IPS-15b (cell line): ENCODE data around the gene FST.

Experiments used
- H3K27me3 ChIP-seq: one replicate; pipeline ENCODE4 v1.6.1; 2013; ENCODE audit warnings: low read length; ENCODE audit not compliant: control insufficient read depth, insufficient read depth
- H3K36me3 ChIP-seq: one replicate; pipeline ENCODE4 v1.6.1; 2013; ENCODE audit warnings: low read length; ENCODE audit not compliant: control insufficient read depth, insufficient read depth
- H3K4me1 ChIP-seq: one replicate; pipeline ENCODE4 v1.6.1; 2013; ENCODE audit warnings: mild to moderate bottlenecking, low read length; ENCODE audit not compliant: control insufficient read depth, insufficient read depth
- H3K4me3 ChIP-seq: one replicate; pipeline ENCODE4 v1.5.1; 2013; ENCODE audit warnings: low read depth, low read length
- H3K9ac ChIP-seq: one replicate; pipeline ENCODE4 v1.6.1; 2013; ENCODE audit warnings: low read depth, mild to moderate bottlenecking, low read length
- H3K9me3 ChIP-seq: one replicate; pipeline ENCODE4 v1.6.1; 2013; ENCODE audit warnings: mild to moderate bottlenecking, low read length; ENCODE audit not compliant: control insufficient read depth, insufficient read depth

FST gene

GRCh38 chr5:53480416-53481158, at the start of gene FST:
Gene FST (plus strand): TSS chr5:53480629. CDS start chr5:53480792, 163 bp downstream.
- Histone ChIP-seq H3K4me1 (peaks cover 6% of the 10 kb centered on the region), H3K4me3 (peak within 1 kb of the TSS; percentile 90), H3K9me3 (no peaks in the 10 kb centered on the region), H3K27me3 (no peaks in the 10 kb centered on the region), H3K36me3 (peaks cover 7% of the 10 kb centered on the region), H3K9ac (peak within 1 kb of the TSS; percentile 55)

- Histone ChIP-seq H3K9ac (no peak overlapping the region), H3K36me3 (no peaks in the 10 kb centered on the region), H3K4me1 (no peaks in the 10 kb centered on the region), H3K27me3 (no peaks in the 10 kb centered on the region), H3K9me3 (no peaks in the 10 kb centered on the region), H3K4me3 (no peak overlapping the region)
Observed at GRCh38 chr5:53431665-53432064, 48.8 kb upstream of the FST start.

GRCh38 chr5:53433026-53433425, 47.4 kb upstream of the FST start:
- Histone ChIP-seq H3K9ac (no peak overlapping the region), H3K4me3 (no peak overlapping the region), H3K9me3 (no peaks in the 10 kb centered on the region), H3K36me3 (no peaks in the 10 kb centered on the region), H3K27me3 (no peaks in the 10 kb centered on the region), H3K4me1 (no peaks in the 10 kb centered on the region)

- no peak overlapping the region for H3K4me3 ChIP-seq
- no peak overlapping the region for H3K9ac ChIP-seq
- H3K4me1 ChIP-seq: no peaks in the 10 kb centered on the region
- H3K36me3 ChIP-seq: no peaks in the 10 kb centered on the region
- no peaks in the 10 kb centered on the region for H3K27me3 ChIP-seq
- no peaks in the 10 kb centered on the region for H3K9me3 ChIP-seq
Observed at GRCh38 chr5:53434541-53434940, 45.9 kb upstream of the FST start.

GRCh38 chr5:53436480-53437191, 43.8 kb upstream of the FST start:
- Histone ChIP-seq H3K27me3 (no peaks in the 10 kb centered on the region), H3K36me3 (no peaks in the 10 kb centered on the region), H3K4me1 (no peaks in the 10 kb centered on the region), H3K4me3 (no peak overlapping the region), H3K9me3 (no peaks in the 10 kb centered on the region), H3K9ac (no peak overlapping the region)

- H3K27me3 ChIP-seq: no peaks in the 10 kb centered on the region
- H3K4me3 ChIP-seq: no peak overlapping the region
- H3K9me3 ChIP-seq: no peaks in the 10 kb centered on the region
- H3K9ac ChIP-seq: no peak overlapping the region
- no peaks in the 10 kb centered on the region for H3K36me3 ChIP-seq
- H3K4me1 ChIP-seq: no peaks in the 10 kb centered on the region
Observed at GRCh38 chr5:53438079-53438478, 42.4 kb upstream of the FST start.

GRCh38 chr5:53438486-53439472, 41.6 kb upstream of the FST start:
- no peaks in the 10 kb centered on the region for H3K36me3 ChIP-seq
- H3K4me3 ChIP-seq: no peak overlapping the region
- no peak overlapping the region for H3K9ac ChIP-seq
- H3K4me1 ChIP-seq: no peaks in the 10 kb centered on the region
- H3K27me3 ChIP-seq: no peaks in the 10 kb centered on the region
- no peaks in the 10 kb centered on the region for H3K9me3 ChIP-seq

GRCh38 chr5:53442961-53443360, 37.5 kb upstream of the FST start:
- H3K36me3 ChIP-seq: no peaks in the 10 kb centered on the region
- H3K9me3 ChIP-seq: no peaks in the 10 kb centered on the region
- H3K27me3 ChIP-seq: no peaks in the 10 kb centered on the region
- H3K4me1 ChIP-seq: no peaks in the 10 kb centered on the region
- H3K4me3 ChIP-seq: no peak overlapping the region
- H3K9ac ChIP-seq: no peak overlapping the region

- H3K27me3 ChIP-seq: no peaks in the 10 kb centered on the region
- H3K9ac ChIP-seq: no peak overlapping the region
- H3K4me3 ChIP-seq: no peak overlapping the region
- H3K36me3 ChIP-seq: no peaks in the 10 kb centered on the region
- no peaks in the 10 kb centered on the region for H3K9me3 ChIP-seq
- H3K4me1 ChIP-seq: no peaks in the 10 kb centered on the region
Observed at GRCh38 chr5:53445569-53445968, 34.9 kb upstream of the FST start.

GRCh38 chr5:53446908-53447307, 33.5 kb upstream of the FST start:
- H3K27me3 ChIP-seq: no peaks in the 10 kb centered on the region
- no peak overlapping the region for H3K9ac ChIP-seq
- no peak overlapping the region for H3K4me3 ChIP-seq
- no peaks in the 10 kb centered on the region for H3K9me3 ChIP-seq
- H3K4me1 ChIP-seq: no peaks in the 10 kb centered on the region
- H3K36me3 ChIP-seq: no peaks in the 10 kb centered on the region

- no peaks in the 10 kb centered on the region for H3K27me3 ChIP-seq
- H3K36me3 ChIP-seq: no peaks in the 10 kb centered on the region
- no peaks in the 10 kb centered on the region for H3K9me3 ChIP-seq
- H3K9ac ChIP-seq: no peak overlapping the region
- no peak overlapping the region for H3K4me3 ChIP-seq
- no peaks in the 10 kb centered on the region for H3K4me1 ChIP-seq
Observed at GRCh38 chr5:53448851-53449250, 31.6 kb upstream of the FST start.
